Measurements from ENCODE around the gene CASP1. TPM values are rescaled to one million over a fixed set of nuclear protein-coding genes. Genes with fewer than 3 reads are reported as not detected.
"Not testable (repeated sequence)": the region's sequence is repeated elsewhere in the genome, so short reads cannot be mapped to it uniquely, and the experiment has no call there.

Gene CASP1
- total RNA-seq (ENCODE audit: low replicate concordance), result 12.3 and 21.0 TPM in 2 replicates

- H3K4me3 ChIP-seq (ENCODE audit: low read depth, low read length), result peak within 1 kb of the TSS; percentile 60
- DNase-seq (ENCODE audit: low read depth), result peak; percentile 86
- TF ChIP-seq, protein P1, sequence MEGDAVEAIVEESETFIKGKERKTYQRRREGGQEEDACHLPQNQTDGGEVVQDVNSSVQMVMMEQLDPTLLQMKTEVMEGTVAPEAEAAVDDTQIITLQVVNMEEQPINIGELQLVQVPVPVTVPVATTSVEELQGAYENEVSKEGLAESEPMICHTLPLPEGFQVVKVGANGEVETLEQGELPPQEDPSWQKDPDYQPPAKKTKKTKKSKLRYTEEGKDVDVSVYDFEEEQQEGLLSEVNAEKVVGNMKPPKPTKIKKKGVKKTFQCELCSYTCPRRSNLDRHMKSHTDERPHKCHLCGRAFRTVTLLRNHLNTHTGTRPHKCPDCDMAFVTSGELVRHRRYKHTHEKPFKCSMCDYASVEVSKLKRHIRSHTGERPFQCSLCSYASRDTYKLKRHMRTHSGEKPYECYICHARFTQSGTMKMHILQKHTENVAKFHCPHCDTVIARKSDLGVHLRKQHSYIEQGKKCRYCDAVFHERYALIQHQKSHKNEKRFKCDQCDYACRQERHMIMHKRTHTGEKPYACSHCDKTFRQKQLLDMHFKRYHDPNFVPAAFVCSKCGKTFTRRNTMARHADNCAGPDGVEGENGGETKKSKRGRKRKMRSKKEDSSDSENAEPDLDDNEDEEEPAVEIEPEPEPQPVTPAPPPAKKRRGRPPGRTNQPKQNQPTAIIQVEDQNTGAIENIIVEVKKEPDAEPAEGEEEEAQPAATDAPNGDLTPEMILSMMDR (IDR thresholded peaks at IDR 0.05; ENCODE audit: insufficient read depth, low read length), result no peak
These were observed at the start of gene CASP1 for GRCh38 chr11:105034813-105035620. Gene CASP1 (minus strand): TSS chr11:105035144. CDS start chr11:105035113, 31 bp downstream.

DNA sequence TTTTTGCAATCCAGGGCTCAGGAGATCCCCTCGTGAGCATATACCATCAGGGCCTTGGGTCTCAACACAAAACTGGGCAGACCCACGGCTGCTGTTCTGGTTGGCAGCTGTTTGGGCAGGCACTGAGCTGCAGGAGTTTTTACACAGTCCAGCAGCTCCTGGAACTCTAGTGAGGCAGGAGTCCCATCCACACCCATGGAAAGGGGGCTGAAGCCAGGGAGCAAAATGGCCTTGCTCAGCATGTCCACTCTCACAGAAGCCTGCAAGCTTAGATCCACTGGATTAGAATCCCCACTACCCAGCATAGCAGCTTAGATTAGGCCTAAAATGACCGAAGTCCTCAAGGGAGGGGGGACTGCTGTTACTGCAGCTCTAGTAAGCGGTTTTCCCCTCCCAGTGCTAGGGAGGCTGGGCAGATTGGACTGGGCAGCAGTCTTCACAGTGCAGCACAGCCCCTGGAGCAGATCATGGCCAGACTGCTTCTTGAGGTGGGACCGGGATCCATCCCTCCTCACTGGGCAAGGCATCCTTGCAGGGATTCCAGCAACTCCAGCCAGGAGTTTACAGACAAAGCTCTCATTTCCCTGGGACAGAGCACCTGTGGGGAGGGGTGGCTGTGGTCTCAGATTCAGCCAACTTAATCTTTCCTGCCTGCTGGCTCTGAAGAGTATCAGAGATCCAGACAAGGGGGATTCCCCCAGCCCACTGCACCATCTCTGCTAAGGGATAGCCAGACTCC, 46.6 kb upstream of the CASP1 start:
- DNase-seq (ENCODE audit: low read depth), result no peak
- TF ChIP-seq, protein P1 (IDR thresholded peaks at IDR 0.05; ENCODE audit: insufficient read depth, low read length), result no peak
- H3K4me3 ChIP-seq (ENCODE audit: low read depth, low read length), result no peak overlapping the region

DNA sequence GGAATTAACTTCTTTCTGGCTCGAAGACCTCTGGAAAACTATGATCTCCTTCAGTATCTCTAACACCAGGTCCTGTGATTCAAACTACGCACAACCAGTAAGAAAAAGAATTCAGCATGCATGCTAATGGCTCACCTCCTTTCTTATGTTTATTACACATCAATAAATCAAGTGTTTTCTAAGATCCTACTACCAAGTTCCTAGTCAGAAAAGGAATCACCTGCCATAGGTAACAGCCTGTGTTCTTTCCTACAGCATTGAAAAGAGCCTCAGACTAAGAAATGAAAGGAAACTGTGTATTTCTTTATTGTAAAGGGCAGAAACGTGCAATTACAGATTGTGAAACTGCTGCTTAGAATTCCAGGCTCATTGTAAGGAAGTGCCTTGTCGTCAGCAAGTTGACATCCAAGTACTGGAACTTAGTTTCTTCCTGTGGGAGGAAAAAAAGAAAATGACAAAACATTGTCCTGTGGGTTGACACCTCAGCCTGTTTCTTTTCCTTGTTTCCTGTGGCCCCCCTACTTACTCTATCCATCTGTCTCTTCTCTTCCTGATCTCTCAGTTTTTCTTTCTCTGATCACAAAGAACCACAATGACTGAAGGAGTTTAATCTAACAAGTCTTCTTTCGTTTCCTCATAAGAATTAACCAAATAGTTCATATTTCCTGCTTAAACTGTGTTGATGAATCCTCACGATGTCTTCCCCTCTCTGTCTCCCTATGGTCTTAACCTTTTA, 45.4 kb upstream of the CASP1 start:
- DNase-seq (ENCODE audit: low read depth); H3K4me3 ChIP-seq (ENCODE audit: low read depth, low read length): not testable (repeated sequence)

DNA sequence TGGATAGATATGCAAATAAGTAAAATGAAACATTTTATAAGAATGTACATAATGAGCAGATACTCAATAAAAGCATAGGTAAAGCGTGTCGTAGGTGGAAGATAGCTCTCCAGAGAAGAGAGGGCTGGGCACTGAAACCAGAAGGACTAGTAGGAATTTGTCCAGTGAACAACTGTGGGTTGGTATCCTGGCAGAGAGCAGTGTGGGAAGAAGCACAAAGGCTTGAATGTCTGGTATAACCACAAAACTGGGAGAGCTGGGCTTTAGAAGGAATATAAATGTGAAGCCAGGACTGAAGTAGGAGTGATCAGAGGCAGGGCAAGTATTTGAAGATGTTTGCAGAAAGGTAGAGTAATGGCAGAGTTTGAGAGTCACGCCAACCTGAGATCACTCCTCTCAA, 43.3 kb upstream of the CASP1 start:
- H3K4me3 ChIP-seq (ENCODE audit: low read depth, low read length), result no peak overlapping the region
- no peak for DNase-seq (ENCODE audit: low read depth)
- TF ChIP-seq, protein P1 (IDR thresholded peaks at IDR 0.05; ENCODE audit: insufficient read depth, low read length), result no peak

GRCh38 chr11:105077141-105077790, 42.3 kb upstream of the CASP1 start:
- DNase-seq (ENCODE audit: low read depth); H3K4me3 ChIP-seq (ENCODE audit: low read depth, low read length): not testable (repeated sequence)

- no peak for DNase-seq (ENCODE audit: low read depth)
- H3K4me3 ChIP-seq (ENCODE audit: low read depth, low read length), result no peak overlapping the region
- TF ChIP-seq, protein P1 (IDR thresholded peaks at IDR 0.05; ENCODE audit: insufficient read depth, low read length), result no peak
These were observed 39.2 kb upstream of the CASP1 start for GRCh38 chr11:105074166-105074530.

DNA sequence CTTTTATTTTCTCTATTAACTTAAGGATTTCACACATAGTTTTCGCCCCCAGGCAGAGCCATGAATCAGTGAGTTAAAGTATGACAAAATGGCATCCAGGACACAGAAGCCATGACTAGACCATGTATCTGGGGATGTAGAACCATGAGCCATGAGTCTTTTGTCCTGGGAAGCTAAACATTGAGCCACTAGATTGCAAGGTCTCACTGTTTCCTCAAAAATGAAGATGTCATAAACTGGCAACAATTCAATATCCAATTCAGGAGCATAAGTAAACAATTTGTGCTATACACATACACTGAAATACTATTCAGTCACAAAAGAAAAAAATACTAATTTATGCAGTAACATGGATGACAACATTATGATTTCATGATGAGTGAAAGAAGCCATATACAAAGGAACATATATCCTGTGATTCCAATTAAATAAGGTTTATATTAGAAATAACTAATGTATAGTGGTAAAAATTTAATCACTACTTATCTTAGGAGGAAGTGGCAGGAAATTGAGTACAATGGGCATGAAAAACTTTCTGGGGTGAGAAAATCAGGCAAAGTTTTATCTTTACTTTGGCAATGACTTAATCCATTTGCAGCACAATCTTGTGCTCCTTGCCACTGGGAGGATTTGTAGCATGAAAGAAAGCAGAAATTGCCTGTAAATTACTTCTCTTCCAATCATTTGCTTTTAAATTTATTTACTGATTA, 38.7 kb upstream of the CASP1 start:
- DNase-seq (ENCODE audit: low read depth), result no peak
- TF ChIP-seq, protein P1 (IDR thresholded peaks at IDR 0.05; ENCODE audit: insufficient read depth, low read length), result no peak

DNA sequence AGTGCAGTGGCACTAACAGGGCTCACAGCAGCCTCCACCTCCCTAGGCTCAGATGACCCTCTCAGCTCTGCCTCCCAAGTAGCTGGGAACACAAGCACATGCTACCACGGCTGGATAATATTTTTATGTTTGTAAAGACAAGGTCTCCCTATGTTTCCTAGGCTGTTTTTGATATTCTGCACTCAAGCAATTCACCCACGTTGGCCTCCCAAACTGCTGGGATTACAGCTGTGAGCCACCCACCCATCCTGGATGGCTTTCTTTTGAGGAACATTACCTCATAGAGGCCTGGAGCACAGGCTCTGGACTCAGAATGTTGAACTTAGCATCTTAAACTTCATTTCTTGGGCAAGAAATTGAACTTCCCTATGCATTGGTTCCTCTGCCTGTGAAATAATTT, 37.1 kb upstream of the CASP1 start:
- DNase-seq (ENCODE audit: low read depth); H3K4me3 ChIP-seq (ENCODE audit: low read depth, low read length): not testable (repeated sequence)

More for the DNA sequence above, 38.7 kb upstream of the CASP1 start:
- no peak overlapping the region for H3K4me3 ChIP-seq (ENCODE audit: low read depth, low read length)

All from fibroblast of the aortic adventitia (primary cell).